COLO829 (cell line): ENCODE measurements around the gene PRICKLE2.

Source experiments
- DNase-seq: peaks from one replicate; pipeline ENCODE4 v3.0.0; 2012; ENCODE audit warnings: low spot score

Gene PRICKLE2

DNA sequence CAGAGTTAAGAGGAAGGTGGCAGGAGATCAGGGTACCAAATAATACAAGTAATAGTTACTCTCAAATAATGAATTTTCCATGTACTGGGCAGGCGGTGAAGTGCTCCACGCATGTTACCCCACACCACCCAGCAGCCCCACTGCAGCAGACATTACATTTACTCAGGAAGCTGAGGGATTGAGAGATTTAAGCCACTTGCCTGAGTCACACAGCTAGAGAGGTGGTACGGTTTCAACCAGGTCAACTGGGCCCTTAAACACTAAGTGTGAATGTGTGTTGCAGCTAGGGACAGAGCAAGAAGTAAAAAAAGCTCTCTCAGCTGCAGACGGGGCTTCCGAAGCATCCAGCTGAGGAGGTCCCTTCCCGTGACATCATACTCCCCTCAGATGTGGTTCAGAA lies 91.3 kb downstream of the PRICKLE2 start:
- DNase-seq, result no peak

DNA sequence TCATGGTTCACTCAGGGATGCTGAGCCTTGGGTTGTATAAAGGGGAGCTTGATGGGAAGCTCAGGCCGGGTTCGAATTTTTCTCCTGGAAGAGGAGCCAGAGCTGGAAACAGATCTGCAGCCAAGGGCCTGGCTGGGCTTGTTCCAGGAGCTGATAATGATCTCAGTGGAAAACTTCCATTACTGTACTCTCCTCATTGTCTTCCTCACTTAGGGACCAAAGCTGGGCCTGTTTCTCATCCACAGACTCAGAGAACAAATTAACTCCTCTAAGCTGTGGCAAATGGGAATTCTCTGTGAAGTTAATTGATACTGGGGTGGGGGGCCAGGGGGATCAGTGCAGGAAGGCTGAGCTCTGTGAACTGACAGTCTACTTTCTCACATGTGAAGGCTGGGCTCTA lies 92.0 kb downstream of the PRICKLE2 start:
- DNase-seq, result no peak

DNA sequence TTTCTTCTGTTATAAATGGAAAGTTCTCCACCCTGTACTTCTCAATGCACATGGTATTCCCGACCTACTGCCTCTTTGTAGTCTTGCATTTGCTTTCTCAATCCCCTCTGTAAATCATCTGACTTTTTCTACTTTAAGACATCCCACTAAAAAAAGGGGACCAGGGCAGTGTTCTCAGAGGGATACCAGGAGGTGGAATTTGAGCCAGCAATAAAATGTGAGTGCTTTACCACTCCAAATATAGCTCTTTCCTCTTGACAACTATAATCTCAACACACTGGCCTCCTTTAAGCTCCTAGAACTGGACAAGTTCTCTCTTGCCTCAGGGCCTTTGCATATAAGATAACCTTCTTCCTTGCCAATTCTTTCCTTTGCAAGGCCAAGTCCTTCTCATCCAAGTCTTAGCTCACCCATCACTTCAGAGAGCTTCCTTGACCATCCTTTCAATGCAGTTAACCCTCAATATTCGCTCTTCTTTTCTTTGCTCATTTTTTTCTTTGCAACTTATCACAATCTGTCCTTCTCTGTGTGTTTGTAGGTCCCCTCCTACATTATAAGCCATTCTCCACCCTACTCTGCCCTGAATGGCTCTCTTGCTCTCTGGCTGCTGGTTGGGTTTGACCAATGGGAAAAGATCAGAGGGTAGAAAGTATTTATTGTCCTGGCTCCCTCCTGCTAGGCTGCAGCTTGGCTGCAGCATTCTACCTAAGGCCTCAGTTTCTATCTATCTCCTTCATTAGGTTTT lies 93.4 kb downstream of the PRICKLE2 start:
- DNase-seq, result peak; percentile 45

DNA sequence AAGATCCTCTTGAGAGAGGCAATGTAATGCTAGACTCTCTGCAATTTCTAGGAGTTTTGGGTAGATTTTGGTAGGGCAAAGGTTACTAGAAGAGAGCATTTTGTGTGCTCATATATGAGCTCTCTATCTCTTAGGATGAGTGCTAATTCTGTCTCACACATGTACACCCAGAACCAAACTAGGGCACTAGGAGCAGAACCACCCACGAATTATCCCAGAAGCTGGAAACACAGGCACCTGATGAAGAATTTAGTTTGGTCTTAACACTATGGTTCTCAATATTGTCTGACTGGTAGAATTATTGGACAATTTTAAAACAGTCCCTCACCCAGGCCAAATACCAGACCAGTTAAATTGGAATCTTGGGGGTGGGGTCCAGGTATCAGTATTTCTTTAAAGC lies 94.8 kb downstream of the PRICKLE2 start:
- no peak for DNase-seq

DNA sequence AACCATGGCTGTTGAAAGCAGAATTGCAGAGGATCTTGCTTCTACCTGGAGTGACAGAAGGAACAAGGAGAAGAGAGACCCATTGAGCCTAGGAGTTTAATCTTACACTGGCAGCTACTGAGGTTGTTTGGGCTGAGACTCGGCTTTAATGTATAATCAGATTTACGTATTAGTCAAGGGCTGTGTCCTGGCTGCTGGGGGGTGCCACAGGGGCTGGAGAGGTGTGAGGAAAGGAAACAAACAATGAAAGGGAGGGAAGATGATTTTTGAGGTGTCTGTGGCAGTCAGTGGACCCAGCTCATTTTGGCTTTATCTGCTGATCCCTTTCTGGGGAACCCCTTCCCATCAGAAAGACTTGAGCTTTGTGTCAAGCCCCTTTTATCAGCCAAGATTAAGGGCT lies 95.7 kb downstream of the PRICKLE2 start:
- no peak for DNase-seq

DNA sequence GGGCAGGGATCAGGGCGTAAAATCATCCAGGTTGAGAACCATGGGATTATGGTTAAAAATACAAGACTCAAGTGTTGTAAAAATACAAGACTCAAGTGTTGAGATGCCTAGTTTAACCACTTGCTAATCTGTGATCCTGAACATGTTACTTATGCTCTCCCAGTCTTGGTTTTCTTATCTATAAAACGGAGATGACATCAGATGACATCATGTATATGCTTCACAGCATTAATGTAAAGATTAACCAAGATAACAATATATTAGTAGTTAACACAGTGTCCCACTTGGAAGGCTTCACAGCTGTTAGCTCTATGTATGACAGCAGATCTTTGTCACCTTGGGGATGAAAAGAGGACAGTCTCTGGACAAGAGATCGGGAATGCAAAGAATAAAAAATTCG lies 96.2 kb downstream of the PRICKLE2 start:
- no peak for DNase-seq

DNA sequence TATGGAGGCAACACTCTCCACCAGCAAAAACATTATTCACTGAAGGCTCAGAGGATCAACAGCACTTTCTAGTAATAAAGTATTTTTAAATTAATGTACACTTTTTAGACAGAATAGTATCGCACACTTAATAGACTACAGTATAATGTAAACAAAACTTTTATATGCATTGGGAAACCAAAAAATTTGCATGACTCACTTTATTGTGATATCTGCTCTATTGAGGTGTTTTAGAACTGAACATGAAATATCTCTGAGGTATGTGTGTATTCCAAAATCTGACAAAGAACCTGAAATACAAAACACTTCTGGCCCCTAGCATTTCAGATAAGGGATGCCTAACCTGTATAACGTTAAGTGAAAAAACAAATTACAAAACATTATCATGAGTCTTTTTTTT lies 99.7 kb downstream of the PRICKLE2 start:
- DNase-seq, result no peak

DNA sequence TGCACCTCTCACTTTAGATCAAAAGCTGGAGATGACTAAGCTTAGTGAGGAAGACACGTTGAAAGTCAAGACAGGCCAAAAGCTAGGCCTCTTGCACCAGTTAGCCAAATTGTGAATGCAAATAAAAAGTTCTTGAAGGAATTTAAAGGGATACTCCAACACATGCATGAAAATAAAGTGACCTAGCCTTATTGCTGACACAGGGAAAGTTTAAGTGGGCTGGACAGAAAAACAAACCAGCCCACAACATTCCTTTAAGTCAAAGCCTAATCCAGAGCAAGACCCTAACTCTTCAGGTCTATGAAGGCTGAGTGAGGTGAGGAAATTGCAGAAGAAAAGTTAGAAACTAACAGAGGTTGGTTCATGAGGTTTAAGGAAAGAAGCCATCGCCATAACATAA lies 101.3 kb downstream of the PRICKLE2 start:
- no peak for DNase-seq

DNA sequence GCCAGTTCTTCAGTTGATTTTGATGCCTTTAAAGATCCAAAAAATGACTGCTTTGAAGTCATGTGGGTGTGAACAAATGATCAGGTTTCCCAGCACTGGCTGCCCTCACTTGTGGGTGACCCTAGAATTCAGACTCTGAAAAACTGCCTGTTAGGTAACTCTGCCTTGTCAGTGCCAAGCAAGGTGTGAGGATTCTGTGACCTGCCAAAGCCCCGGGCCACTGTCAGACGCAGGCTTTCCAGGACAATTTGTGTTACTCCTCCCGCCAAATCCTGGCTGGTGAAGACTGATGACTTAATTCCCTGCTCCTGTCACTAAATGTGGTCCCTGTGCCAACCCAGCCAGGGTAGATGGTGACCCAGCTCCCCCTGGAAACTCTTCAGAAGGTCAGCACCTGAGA lies 102.8 kb downstream of the PRICKLE2 start:
- no peak for DNase-seq

DNA sequence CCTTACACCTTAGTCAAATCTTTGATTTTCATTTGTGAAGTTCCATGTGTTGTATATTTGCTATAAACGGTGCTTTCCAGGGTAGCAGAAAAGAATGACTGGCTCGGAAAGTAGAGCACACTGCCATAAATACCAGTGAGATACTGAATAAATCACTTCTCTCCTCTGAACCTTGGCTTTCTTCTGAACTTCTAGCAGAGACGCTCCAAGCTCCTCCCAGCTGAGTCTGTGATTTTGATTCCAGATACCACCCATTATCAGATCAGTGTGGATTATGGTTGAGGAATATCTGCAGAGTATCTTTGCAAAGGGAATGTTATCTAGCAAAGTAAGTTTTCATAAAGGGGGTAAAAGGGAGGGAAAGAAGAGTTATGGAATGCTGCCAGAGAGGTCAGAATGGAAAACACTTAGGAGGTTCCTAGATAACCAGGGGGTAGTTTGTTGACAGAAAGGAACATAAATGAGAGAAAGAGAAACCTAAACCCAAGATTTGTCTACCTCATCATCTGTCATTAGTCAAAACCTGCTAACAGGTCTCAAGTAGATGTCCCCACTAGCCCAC lies 103.4 kb downstream of the PRICKLE2 start:
- DNase-seq, result no peak

DNA sequence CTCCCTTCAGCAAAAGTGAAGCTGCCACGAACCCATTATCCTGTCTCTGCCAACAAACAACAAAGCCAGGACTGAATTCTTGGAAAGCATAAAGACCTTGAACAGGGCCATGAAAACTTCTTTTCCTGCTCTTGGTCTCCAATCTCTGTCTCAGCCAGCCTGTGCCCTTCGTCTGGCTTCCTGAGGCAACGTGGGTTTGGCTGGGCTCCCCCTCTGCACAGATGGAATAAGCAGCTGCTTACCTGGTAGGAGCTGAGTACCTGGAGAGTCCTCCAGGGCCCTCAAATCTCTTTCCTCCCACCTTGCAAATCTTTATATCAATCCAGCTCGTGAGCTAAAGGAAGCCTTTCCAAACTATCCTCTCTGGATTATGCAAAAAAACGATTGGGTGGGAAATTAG lies 104.4 kb downstream of the PRICKLE2 start:
- DNase-seq, result no peak

DNA sequence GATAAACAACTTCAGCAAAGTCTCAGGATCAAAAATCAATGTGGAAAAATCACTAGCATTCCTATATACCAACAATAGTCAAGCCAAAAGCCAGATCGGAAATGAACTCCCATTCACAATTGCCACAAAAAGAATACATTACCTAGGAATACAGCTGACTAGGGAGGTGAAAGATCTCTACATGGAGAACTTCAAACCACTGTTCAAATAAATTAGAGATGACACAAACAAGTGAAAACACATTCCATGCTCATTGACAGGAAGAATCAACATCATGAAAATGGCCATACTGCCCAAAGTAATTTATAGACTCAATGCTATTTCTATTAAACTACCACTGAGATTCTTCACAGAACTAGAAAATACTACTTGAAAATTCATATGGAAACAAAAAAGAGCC lies 107.8 kb downstream of the PRICKLE2 start:
- DNase-seq, result no peak

DNA sequence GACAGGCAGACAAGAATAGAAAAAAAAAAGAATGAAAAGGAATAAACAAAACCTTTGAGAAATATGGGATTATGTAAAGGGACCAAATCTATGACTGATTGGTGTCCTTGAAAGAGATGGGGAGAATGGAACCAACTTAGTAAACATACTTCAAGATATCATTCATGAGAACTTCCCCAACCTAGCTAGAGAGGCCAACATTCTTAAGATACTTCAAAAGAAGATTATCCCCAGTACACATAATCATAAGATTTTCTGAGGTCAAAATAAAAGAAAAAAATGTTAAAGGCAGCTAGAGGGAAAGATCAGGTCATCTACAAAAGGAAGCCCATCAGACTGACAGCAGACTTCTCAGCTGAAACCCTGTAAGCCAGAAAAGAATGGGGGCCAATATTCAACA lies 110.6 kb downstream of the PRICKLE2 start:
- no peak for DNase-seq

DNA sequence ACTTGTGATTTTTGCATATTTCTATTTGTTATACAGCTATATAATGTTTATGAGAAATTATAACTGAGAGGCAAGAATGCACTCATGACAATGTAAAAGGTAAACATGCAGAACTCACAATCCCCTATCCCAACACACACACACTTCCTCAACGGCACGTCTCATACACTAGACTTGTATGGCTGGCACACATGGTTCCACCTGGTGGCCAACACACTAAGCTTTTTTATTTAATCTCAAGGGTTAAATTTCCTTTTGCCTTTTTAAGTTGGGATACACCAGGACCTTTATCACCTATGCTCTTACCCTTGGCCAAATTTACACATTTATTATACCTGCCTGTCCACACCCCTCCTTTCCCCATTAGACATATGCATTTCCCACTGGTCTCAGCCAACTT lies 113.4 kb downstream of the PRICKLE2 start:
- no peak for DNase-seq

DNA sequence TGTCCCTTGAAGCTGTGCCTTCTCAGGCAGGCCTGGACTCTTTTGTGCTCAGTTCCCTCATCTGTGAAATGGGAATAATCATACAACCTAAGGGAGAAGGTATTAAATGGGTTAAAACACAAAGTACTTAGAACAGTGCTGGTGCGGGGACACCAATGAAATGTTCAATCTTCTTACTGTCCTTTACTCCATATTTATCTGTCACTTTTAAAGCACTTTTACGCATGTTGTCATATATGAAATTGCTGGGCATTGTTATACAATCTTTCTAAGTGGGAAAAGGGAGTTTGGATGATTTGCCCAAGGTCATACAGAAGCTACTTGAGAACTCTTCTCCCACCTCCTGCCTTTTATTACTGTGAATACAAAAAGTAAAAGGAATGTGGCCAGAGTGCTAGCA lies 114.2 kb downstream of the PRICKLE2 start:
- no peak for DNase-seq

DNA sequence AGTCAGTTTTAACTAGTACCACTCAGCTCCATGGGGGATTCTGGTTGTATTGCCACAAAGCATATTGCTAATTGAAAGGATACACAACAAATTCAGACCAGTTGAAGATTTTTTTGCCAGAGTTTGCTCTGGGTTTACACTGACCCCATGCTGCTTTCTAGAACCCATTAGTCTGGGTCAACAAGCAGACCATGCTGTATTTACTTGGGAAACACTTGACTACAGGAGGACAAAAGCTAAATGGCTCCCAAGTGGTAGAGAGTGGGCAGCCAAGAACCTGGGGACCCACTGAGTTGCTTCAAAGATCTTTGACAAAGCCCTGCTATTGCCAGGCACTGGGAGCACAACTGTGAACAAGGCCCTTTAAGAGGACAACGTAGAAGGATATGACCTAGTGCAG lies 115.2 kb downstream of the PRICKLE2 start:
- DNase-seq, result no peak

DNA sequence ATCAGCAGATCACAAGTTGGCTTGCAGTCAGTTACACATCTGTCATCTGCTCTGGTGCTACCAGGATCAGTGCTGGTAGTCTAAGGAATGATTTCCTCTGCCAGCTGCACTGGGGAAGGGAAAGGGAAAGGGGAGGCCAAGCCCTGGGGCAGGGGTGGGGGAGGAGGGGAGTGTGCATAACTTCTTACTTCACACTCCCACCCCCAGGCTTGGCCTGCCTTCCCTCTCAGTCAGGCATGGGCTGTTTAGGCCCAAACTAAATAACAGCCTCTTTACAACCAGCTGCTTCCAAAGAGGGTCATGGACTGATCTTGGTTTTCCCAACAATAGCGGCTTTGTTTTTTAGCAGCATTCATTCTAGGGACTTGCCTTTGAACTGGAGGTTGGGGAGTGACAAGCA lies 115.8 kb downstream of the PRICKLE2 start:
- peak; percentile 97 for DNase-seq

DNA sequence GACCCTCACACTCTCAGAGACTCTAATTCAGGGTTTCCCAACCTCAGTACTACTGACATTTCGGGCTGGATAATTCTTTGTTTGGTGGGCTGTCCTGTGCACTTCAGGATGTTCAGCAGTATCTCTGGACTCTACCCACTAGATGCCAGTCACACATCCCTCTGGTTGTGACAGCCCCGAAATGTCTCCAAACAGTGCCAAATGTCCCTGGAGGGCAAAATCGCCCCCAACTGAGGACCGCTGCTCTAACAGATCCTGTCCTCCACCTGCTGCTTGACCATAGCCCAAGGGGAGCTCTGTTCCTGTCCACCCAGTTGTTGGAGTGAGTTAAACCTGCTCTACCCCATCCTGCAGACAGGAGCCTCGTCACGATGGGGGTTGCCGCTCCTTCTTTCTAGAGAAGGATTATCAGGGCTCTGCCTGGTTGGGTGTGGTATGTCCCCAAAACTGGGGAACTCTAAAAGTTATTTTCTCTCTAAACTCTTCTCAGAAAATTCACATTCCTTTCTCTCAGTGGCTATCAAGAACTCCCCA lies 116.4 kb downstream of the PRICKLE2 start:
- DNase-seq, result no peak

DNA sequence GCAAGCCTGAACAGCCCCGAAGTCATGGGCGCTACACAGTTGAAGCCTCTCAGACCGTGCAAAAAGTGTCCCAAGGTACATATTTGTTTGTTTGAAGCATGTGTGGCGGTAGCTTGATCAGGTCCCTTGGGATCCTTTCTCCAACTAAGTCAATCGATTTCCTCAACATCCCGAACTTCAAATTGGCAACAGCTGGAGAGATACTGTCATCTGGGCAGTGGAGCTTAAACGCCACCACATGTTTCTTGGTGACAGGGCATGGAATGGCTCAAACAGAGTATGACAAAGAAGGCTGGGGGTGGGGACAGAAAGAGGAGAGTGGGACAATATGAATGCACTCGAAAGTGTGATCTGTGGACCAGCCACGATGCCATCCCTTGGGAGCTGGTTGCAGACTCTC lies 117.0 kb downstream of the PRICKLE2 start:
- no peak for DNase-seq

DNA sequence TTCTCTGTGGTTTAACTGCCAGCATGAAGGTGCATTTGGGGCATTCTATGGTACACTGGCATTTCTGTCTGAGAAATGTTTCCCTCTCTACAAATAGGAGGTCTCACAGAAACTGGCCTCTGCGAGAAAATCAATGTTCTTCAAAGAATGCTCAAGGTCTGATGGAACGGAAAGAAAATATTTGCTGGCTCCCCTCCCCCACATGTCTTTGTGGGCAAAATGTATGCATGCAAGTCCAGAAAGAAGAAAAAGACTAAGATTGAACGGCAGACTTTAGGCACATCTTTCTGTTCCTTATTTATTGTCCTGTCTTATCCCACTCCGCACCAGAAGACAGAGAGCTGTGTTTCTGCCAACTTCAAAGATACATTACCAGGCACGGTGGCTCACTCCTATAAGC lies 118.1 kb downstream of the PRICKLE2 start:
- DNase-seq, result no peak

DNA sequence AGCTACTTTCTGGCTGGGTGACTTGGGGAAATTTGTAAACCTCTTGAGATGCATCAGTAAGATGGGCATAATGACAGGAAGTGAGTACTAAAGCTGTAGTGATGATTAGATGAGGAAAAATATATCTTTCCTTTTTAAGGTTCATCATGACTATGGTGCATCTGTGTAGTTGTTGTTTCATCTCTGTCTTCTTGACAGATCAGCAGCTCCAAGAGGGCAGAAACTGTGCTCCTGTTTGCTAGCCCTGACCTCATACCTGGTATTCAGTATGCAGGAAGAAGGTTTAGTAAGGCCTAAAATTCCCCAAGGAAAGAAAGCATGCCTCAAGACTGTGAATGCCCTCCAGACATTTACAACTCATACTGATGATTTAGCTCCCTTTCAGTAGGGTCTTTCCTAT lies 119.5 kb downstream of the PRICKLE2 start:
- no peak for DNase-seq

DNA sequence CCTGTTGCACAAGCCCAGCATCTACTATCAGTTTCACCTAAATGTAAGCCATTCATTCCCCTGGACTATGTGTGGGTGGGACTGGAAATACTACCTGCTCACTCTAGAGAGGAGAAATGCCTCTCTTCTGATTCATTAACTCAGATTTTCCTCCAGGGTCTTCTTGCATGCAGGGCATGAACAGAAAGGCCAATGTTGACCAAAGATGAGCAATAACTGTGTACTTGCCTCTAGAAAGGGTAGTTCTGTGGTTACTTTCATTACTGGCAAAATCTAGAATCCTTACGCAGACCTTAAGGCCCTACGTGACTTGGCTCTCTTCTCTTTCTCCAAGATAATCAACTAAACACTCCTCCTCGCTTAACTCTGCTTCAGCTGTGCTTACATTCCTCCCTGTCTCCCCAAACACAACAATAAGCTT lies 120.6 kb downstream of the PRICKLE2 start:
- peak; percentile 95 for DNase-seq

DNA sequence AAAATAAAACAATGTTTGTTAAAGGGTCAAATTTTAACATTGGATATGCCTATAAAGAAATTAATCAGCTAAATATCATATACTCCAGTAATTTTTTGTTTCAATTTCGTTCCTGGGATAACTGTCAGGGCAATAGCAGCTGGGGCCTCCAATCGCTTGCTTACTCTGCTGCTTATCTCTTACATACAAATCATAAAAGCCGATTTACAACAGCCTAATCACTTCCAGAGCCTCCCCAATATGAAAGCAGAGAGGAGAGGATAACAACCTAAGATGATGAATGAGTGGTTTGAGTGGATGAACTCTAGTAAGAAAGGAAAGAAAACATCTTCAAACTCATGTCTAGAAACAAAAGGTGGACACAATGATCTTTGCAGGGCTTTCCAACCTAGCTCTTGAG lies 121.3 kb downstream of the PRICKLE2 start:
- DNase-seq, result no peak

DNA sequence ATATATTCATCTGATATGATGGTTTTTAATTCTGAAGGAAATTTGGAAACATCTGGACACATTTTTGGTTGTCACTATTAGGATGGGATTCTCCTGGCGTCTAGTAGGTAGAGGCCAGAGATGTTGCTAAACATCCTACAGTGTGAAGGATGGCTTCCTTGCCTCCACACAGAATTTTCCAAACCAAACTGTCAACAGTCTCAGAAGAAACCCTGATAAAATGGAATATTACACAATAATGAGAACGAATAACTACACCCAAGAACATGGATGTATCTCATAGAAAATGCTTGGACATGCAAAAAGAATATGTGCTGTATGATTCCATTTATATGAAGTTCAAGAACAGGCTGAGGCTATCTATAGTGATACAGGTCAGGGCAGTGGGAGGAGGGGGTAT lies 122.1 kb downstream of the PRICKLE2 start:
- no peak for DNase-seq
